GOT3 (cell line): Measurements from ENCODE around the gene MTRF1.
A peak's percentile ranks its signal among the peaks of the same experiment; 100 is the strongest.
"Not testable (repeated sequence)": the region's sequence is repeated elsewhere in the genome, so short reads cannot be mapped to it uniquely, and the experiment has no call there.

Experiments used
- DNase-seq: peaks from one replicate; lab custom pipeline; 2025; ENCODE audit warnings: mixed read lengths; lab: John Stamatoyannopoulos, UW

The MTRF1 gene

DNA sequence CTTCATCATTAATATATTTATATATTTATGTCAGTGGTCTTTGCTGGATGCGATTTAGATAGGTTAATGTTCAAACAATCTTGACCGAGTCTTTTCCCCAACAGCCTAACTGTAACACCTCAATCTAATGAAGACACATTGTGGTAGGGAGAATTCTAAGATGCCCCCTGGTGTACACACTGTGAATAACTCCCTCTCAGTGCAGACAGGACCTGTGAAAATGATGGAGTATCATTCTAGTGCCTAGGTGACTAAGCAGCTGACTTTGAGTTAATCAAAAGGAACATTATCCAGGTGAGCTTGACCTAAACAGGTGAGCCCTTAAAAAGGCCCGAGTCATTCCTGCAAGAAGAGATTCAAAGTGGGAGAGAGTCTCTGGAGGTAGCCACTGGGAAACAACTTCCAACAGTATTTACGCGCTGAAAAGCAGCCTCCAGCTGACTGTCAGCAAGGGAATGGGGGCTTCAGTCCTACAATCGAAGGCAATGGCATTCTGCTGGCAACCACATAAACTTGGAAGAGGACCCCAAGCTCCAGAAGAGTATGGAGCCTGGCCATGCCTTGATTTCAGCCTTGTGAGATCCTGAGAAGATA is 41.0 kb downstream of the MTRF1 start:
- DNase-seq, result no peak

DNA sequence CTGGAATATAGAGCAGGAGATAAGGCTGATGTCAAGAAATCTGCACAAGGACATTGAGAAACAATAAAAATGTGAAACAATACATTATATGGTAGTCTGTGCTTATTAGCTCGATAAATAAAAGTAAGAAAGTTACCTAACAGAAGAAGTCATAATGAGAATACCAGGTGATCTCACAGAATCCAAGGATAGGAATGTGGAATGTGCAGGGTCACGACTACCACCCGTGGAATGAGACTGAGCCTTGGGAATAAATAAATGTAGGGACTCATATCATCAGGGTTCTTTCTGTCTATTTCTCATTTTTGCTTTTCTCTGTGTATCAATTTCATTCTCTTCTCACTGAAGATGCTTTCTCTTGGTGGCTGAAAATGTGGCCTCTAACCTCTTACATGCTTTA is 43.0 kb downstream of the MTRF1 start:
- no peak for DNase-seq

DNA sequence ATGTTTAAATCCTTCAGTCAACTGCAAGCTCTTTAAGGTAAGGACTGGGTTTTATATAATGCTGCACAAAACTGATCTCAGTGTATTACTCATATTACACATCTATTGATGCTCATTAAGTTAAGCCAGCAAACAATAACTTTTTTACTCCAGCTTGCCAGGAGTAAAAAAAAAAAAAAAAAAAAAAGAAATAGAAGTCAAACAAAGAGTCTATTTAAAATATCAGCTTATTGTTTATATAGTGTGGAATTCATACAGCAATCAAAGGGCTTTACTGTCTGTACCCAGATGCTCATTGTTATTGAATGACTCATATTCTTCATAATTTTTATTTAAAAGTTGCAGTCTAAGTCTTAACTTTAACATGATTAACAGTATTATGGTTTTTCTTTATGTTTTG is 47.2 kb downstream of the MTRF1 start:
- no peak for DNase-seq

DNA sequence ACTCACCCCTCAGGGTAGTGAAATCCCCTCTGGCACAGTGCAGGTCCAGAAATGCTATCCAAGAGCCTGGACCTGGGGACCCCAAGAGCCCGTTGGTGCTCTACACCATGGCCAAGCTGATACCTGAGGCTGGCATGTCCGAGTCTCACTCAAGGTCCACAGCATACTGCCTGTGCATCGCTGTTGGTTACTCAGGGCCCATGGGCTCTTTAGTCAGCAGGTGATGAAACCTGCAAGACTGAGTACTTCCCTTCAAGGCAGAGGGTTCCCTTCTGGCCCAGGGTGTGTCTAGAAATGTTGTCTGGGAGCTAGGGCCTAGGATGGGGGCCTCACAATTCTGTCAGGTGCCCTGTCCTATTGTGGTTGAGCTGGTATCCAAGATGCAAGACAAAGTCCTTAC is 49.5 kb downstream of the MTRF1 start:
- no peak for DNase-seq

DNA sequence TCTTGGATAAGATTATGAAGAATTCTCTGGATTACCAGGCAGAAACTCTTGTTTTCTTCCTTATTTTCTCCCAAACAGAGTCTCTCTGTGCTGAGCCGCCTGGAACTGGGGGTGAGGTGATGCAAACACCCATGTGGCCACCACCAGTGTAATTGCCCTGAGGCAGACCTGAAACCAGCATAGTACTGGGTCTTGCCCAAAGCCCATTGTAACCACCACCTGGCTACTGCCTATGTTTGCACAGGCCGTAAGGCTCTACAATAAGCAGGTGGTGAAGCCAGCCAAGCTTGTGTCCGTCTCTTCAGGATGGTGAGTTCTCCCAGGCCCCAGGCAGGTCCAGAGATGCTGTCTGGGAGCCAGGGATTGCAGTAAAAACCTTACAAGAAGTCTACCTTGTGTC is 50.1 kb downstream of the MTRF1 start:
- no peak for DNase-seq

DNA sequence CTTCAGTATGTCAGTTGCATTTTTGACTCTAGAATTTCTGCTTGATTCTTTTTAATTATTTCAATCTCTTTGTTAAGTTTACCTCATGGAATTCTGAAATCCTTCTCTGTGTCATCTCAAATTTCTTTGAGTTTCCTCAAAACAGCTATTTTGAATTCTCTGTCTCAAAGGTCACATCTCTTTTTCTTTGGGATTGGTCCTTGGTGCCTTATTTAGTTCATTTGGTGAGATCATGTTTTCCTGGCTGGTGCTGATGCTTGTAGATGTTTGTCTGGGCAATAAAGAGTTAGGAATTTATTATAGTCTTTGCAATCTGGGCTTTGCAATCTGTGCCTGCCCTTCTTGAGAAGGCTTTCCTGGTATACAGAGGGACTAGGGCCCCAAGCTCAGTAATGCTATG is 50.5 kb downstream of the MTRF1 start:
- DNase-seq, result no peak

DNA sequence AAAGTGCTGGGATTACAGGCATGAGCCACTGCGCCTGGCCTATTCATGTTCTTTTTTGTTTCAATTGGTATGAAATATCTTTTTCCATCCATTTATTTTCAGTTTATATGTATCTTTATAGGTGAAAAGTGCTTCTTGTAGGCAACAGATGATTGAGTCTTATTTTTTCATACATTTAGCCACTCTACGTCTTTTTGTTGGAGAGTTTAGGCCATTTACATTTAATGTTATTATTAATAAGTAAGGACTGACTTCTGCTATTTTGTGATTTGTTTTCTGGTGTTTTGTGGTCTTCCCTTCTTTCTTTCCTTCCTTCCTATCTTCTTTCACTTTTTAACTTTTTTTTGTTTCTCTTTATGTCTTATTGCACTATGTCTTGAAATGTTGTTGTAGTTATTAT is 52.3 kb downstream of the MTRF1 start:
- DNase-seq, result no peak

DNA sequence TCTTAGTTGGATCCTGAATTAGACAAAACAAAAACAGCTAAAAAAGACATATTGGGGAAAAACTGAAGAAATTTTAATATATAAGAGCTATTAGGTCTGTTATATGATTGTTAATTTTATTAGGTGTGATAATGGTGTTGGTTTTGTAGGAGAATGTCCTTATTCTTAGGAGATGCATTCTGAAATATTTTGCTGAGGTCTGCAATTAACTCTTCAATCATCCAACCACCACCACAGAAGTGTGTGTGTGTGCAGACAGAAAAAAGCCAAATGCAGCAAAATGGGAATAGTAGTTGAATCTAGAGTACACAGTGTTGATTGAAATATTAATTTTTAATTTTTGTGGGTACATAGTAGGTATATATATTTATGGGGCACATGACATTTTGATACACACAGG is 56.9 kb downstream of the MTRF1 start:
- DNase-seq, result no peak

DNA sequence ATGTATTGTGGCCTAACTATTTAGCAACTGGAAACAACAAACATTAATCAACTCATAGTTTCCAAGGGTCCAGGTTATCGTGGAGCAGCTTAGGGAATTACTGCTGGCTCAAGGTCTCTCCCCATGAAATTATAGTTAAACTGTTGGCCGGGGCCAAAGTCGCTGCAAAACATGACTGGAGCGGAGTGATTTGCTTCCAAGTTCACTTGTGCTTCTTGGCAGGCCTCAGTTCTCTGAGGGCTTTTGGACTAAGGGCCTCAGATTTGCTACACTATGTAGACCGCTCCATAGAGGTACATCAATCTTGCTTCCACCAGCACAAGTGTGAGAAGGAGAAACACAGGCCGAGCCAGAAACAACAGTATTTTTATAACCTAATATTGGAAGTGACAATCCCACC is 59.6 kb downstream of the MTRF1 start:
- no peak for DNase-seq

DNA sequence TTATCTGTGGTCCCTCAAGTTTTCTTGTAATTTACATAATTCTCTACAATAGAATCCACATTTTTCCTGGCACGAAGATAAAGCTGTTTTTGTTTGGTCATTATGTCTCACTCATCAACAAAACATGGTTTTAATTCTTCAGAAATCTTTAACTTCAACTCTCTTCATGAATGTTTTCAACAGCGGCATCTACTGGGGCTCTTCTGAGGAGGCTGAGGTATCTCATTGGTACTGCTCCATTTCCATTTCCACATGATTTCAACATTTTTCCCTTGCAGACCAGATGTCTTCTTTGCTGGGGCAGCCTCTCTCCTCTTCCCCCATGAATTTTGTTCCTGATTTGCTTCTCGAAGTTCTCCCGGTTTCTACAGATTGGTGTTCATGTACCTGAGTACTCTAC is 63.2 kb downstream of the MTRF1 start:
- DNase-seq, result no peak

DNA sequence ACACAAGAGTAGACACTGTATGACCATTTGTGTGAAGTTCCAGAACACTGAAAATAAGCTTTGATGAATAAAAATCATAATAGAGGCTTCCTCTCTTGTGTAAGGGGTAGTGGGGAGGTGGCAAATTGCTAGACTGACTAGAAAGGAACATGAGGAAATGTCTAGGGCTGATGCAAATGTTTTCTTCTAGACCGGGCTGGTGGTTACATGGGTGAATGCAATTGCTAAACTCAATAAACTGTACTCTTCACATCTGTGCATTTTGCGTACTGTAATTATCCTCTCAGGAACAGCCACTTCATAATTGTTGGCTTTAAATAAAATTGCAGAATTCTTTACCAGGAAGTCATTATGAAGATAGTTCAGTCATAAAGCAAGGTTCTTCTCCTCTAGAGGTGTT is 63.9 kb downstream of the MTRF1 start:
- DNase-seq, result no peak

DNA sequence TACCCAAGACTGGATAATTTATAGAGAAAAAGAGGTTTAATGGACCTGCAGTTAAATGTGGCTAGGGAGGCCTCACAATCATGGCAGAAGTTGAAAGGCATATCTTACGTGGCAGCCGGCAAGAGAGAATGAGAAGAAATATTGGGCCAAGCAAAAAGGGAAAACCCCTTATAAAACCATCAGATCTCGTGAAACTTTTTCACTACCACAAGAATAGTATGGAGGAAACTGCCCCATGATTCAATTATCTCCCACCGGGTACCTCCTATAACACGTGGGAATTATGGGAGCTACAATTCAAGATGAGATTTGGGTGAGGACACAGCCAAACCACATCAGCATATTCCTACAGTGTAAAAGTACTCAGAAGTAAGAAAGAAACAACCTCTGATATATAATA is 64.3 kb downstream of the MTRF1 start:
- DNase-seq, result no peak

DNA sequence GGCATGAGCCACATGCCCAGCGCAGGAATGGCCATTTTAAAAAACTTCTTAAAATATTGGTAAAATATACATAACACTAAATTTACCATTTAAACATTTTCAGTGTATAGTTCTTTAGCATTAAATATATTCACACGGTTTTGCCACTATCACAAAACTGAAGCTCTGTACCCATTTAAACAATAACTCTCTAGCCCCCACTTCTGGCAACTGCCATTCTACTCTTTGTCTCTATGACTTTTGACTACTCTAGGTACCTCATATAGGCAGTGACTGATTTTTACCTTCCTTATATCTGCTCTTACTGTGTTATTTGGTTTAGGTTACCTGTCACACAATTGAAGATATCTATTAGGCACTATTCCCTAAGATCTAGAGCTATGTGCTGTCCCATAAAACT is 66.8 kb downstream of the MTRF1 start:
- no peak for DNase-seq

DNA sequence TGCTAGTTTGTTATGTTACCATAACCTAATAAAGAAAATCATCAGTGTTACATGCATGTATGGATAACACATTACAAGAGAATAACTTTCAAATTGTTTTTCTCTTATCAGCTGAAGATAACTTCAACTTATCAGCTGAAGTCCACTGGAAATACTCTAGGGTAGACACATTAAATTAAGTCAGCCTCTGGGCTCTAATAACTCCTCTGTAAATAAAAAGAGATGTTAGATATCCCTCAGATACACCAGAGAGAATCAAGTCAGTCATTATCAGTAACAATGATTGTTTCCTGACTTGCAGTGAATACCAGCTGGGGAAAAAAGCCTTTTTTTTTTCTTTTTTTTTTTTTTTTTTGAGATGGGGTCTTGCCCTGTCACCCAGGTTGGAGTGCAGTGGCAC is 67.4 kb downstream of the MTRF1 start:
- DNase-seq, result no peak

DNA sequence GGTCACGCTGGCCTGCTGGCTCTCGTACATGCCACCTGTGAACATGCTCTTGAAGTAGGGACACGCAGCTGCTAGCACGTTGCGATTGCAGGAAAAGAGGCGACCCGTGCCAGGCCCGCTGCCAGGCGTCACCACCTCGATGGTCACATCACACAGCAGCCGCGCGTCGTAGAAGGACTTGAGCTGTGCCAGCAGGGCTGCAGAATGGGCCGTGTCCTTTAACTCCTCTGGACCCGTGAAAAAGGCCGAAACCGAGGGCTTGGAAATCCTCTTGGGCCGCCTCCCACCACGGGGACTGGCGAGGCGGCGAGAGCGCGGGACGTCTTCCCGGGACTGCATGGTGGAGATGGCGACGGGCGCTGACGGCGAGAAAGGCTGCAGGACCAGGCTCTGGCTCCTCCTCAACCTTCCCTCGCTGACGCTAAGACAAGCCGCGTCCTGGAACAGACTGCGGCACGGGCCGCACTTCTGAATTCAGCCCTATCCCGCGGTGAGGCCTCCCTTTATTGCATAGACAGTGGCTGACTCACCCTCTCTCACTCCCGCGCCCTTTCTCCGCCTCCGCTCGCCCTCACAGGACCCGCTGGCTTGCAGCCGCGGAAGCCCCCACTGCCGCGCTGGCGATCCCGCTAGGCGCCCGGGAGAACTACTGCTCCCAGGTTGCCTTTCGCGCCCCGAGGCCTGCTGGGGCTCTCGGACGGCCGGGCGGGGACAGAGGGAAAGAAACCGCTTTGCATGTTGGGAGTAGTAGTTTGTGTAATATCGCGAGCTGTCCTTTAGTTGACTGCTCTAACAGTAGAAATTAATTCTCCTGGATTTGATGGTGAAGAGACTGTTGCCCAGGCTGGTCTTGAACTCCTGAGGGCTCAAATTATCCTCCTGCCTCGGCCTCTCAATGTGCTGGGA is 69.2 kb downstream of the MTRF1 start, which contains the start of gene KBTBD7:
KBTBD7 (minus strand) TSS at position 651 of the 906 bp plus-strand sequence; CDS start at position 339, 312 bp downstream.
- peak; percentile 90 for DNase-seq

DNA sequence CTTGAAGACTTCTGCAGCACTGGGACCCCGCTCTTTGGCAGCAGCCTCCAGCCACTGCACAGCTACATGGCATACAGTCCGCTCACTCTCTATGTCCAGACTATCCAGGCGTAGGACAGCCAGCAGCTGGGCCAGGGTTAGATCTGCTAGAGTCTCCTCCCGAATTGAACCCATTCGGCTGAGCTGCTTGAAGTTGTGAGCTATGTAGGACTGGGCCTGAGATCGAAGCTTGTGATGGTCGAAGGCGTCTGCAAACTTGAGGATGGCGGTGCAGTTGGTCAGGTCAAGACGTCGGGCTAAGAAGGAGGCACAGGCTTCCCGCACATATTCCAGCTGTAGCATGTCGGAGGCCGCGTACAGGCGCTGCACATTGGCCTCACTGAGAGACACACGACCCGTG is 69.9 kb downstream of the MTRF1 start:
- no peak for DNase-seq

DNA sequence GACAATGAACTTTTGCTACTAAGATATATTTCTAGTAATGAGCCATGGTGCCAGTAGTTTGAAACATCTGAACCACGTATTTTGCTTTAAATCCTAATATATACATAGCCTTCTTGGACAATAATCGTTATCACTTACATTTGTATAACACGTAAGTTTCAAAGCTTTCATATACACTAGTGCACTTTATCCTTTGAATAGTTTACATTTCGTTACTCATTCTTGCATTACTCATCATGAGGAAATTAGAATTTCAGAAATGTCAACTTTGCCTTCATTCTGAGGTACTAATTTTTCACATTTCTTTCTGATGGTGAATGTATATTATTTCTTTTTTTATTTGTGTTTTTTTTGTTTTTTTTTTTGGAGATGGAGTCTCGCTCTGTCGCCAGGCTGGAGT is 74.8 kb downstream of the MTRF1 start:
- no peak for DNase-seq

DNA sequence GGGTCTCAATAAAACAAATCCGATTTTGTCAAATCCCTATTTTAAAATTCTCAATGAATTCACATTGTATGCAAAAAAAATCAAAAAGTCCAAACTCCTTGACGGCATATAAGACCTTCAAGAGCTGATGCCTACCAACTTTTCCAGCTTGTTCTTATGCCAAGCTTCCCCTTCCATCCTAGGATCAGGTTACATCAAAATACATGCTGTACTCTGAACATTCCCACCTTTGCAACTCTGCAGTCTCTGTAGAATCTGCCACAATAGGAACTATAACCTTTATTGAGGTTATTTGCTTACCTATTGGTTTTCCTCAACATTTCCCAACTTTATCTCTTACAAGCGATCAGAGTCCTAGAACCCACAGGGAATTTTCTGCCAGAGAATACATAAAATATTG is 76.9 kb downstream of the MTRF1 start:
- DNase-seq, result no peak

DNA sequence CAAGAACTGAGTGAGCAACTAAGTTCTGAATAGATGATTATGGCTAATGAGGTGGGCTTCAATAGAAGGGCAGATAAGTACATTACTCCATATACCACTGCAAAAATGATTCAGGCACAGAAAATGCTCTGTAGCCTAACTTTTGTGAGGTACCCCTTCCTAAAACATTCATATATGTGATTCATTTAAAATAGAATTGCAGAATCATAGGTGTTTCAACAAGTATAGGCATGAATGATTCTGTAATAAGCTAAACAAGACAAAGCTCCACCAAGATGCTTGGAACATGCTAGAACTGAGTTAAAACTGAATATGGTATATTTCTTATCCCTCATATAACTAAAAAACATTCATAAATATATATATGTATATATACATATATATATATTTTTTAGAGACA is 81.1 kb downstream of the MTRF1 start:
- no peak for DNase-seq

DNA sequence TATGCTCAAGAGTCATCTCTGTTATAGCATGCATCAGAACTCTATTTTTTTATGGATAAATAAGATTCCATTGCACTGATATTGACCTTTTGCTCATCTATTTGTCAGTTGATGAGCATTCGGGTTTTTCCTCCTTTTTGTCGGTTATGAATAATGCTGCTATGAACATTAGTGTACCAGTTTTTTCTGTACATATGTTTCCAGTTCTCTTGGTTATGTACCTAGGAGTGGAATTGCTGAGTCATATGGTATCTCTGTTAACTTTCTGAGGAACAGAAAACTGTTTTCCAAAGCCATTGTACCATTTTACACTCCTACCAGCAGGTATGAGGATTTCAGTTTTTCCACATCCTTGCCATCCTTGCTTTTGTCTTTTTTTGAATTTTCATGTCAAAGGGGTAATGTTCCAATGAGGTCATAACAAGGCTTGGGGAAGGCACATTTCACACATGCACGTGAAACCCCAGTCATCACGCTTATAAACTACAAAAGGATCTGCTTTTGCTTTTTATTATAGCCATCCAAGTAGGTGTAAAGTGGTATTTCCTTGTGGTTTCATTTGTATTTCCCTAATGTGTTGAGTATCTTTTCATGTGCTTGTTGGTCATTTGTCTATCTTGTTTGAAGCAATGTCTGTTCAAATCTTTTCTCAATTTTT is 83.7 kb downstream of the MTRF1 start:
- no peak for DNase-seq

DNA sequence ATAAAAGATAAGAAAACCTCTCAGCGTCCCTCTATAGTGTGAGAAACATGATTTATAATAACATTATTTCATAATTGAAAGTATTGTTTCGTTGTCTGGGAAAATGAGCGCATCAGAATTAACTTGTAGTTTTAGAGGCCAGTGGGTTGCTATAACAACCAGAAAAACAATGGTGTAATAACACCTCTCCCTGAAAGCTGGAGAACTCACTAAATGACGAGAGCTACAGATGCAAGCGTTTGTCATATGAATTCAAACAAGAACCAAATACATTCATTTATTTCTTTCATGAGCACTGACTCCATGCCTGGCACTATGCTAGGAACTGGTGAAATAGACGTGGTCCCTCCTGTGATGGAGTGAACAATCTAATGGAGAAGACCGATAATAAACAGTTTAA is 85.3 kb downstream of the MTRF1 start:
- no peak for DNase-seq

DNA sequence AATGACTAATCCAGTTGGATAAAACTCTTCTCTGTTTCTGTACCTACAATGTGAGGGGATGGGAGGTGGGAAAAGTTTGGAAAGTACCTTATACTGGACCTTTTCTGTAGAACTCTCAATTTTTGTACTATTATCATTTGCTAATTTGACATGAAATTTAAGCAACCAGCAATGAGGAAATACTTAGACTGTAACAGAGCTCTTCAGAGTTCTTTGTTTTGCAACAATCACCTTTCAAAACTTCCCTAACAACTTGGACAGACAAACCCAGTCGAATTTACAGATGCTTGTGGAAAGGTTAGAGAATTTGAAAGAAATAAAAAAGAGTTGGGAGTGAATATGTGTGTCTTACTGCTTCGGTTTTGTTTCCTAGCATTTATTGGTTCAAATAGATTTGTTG is 85.8 kb downstream of the MTRF1 start:
- no peak for DNase-seq

DNA sequence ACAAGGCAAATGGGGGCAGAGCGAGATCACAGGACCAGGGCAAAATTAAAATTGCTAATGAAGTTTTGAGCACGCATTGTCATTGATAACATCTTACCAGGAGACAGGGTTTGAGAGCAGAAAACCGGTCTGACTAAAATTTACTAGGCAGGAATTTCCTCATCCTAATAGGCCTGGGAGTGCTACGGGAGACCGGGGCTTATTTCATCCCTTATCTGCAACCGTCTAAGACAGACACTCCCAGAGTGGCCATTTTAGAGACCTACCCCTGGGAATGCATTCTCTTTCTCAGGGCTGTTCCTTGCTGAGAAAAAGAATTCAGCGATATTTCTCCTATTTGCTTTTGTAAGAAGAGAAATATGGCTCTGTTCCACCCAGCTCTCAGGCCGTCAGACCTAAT is 87.8 kb downstream of the MTRF1 start:
- not testable (repeated sequence) for DNase-seq
